SK-N-SH (cell line): ENCODE results near the gene SAMD4A. TPM values are rescaled to one million over a fixed set of nuclear protein-coding genes. Genes with fewer than 3 reads are reported as not detected.

Experiments used
- CTCF ChIA-PET: fragments of 300-600, 350-600 bp; formaldehyde crosslinking; extraction: SDS; loops from one replicate; lab custom pipeline; 2021; lab: Yijun Ruan, JAX
- POLR2A ChIA-PET: fragments of 350-600 bp; sonication (Branson Sonifier 250); formaldehyde crosslinking; extraction: SDS; loops from one replicate; lab custom pipeline; 2020; ENCODE audit warnings: antibody characterized with exemption, inconsistent platforms; lab: Yijun Ruan, JAX
- DNase-seq: peaks from one replicate; pipeline ENCODE4 v3.0.0; 2012
- H2AFZ ChIP-seq: fragments of 200-600 bp; sonication (generic); 2 replicates; pipeline ENCODE4 v1.8.1; 2016; ENCODE audit warnings: antibody characterized with exemption, mild to moderate bottlenecking, low read depth
- H3F3A ChIP-seq: fragments of 200-600 bp; sonication (generic); replicated peaks from 2 replicates; pipeline ENCODE3; 2016; ENCODE audit warnings: antibody characterized with exemption, mild to moderate bottlenecking; ENCODE audit not compliant: insufficient read depth
- H3K27ac ChIP-seq, 2 experiments: fragments of 200-500 bp in 1 of 2; fragments of 200-600 bp in 1 of 2; sonication (Bioruptor generic) in 1 of 2; sonication (generic), shearing (Covaris generic) in 1 of 2; 2 replicates each; pipeline versions ENCODE4 v1.5.1 to v1.6.1; 2014 to 2016; ENCODE audit warnings: low read depth in 2 of 2, inconsistent platforms in 1 of 2, low read length in 1 of 2, mild to moderate bottlenecking in 1 of 2, mixed read lengths in 1 of 2
- H3K27me3 ChIP-seq: fragments of 200-600 bp; sonication (generic), shearing (Covaris generic); 2 replicates; pipeline ENCODE4 v1.6.1; 2016; ENCODE audit warnings: mixed run types; ENCODE audit not compliant: insufficient read depth
- H3K36me3 ChIP-seq, 2 experiments: fragments of 200-500 bp in 1 of 2; fragments of 200-600 bp in 1 of 2; sonication (Bioruptor generic) in 1 of 2; sonication (generic) in 1 of 2; replicated peaks in 1 of 2; 2 replicates each; pipeline versions ENCODE3 to v1.5.1; 2014 to 2016; ENCODE audit warnings: low read length in 1 of 2, mild to moderate bottlenecking in 1 of 2; ENCODE audit not compliant: insufficient read depth in 2 of 2, control insufficient read depth in 1 of 2
- H3K4me1 ChIP-seq, 2 experiments: fragments of 200-500 bp in 1 of 2; fragments of 200-600 bp in 1 of 2; sonication (Bioruptor generic) in 1 of 2; sonication (generic), shearing (Covaris generic) in 1 of 2; 2 replicates each; pipeline versions ENCODE4 v1.5.1 to v1.6.1; 2014 to 2016; ENCODE audit warnings: low read depth in 1 of 2, low read length in 1 of 2, mixed run types in 1 of 2; ENCODE audit not compliant: insufficient read depth in 2 of 2, control insufficient read depth in 1 of 2
- H3K4me2 ChIP-seq: fragments of 200-600 bp; sonication (generic), shearing (Covaris generic); 2 replicates; pipeline ENCODE4 v1.6.1; 2017; ENCODE audit warnings: mixed run types
- H3K4me3 ChIP-seq, 2 experiments: fragments of 200-500 bp in 1 of 2; fragments of 200-600 bp in 1 of 2; sonication (Bioruptor generic) in 1 of 2; sonication (generic), shearing (Covaris generic) in 1 of 2; 2 replicates each; pipeline versions ENCODE4 v1.5.1 to v1.8.1; 2014 to 2016; ENCODE audit warnings: low read depth in 2 of 2, inconsistent platforms in 1 of 2, low read length in 1 of 2, mild to moderate bottlenecking in 1 of 2, mixed read lengths in 1 of 2, moderate library complexity in 1 of 2
- H3K79me2 ChIP-seq: fragments of 200-600 bp; sonication (generic); 2 replicates; pipeline ENCODE4 v1.8.1; 2017; ENCODE audit warnings: mild to moderate bottlenecking; ENCODE audit not compliant: insufficient read depth
- H3K9ac ChIP-seq: fragments of 200-600 bp; sonication (generic); 2 replicates; pipeline ENCODE4 v1.6.1; 2017; ENCODE audit warnings: mixed run types
- H3K9me2 ChIP-seq: fragments of 200-600 bp; sonication (generic); 2 replicates; pipeline ENCODE4 v1.6.1; 2017; ENCODE audit warnings: mixed run types
- H3K9me3 ChIP-seq: fragments of 200-600 bp; sonication (generic); 2 replicates; pipeline ENCODE4 v1.6.1; 2017; ENCODE audit warnings: mixed run types, mild to moderate bottlenecking, moderate library complexity
- H4K20me1 ChIP-seq: fragments of 200-600 bp; sonication (generic); 2 replicates; pipeline ENCODE4 v1.6.1; 2017; ENCODE audit warnings: mild to moderate bottlenecking, mixed run types; ENCODE audit not compliant: insufficient read depth
- FOSL2 ChIP-seq: IDR thresholded peaks from 2 replicates; pipeline ENCODE4 v1.4.0; 2012; ENCODE audit warnings: low read depth, mild to moderate bottlenecking, moderate library complexity, borderline replicate concordance
- NRF1 ChIP-seq: IDR thresholded peaks from 2 replicates; pipeline ENCODE4 v1.6.1; 2012; ENCODE audit warnings: low read depth, mild to moderate bottlenecking, low read length
- RCOR1 ChIP-seq: fragments of 150-350 bp; IDR thresholded peaks from 2 replicates; pipeline ENCODE4 v1.6.1; 2017; ENCODE audit warnings: antibody characterized with exemption, low read length
- RXRA ChIP-seq: IDR thresholded peaks from 2 replicates; pipeline ENCODE4 v1.4.0; 2012; ENCODE audit warnings: low read depth, mild to moderate bottlenecking, borderline replicate concordance
- TCF12 ChIP-seq: IDR thresholded peaks from 2 replicates; pipeline ENCODE4 v1.4.0; 2012
- YY1 ChIP-seq: IDR thresholded peaks from 2 replicates; pipeline ENCODE4 v1.4.0; 2012; ENCODE audit warnings: low read depth, mild to moderate bottlenecking
- WGBS: methylation state at CpG from one replicate; pipeline ENCODE4 v1.1.6; 2017; ENCODE audit warnings: low lambda C conversion rate; 5-methylcytosine and 5-hydroxymethylcytosine counted together
- polyA plus RNA-seq, 3 experiments: library from polyadenylated mRNA; depleted of rRNA; stranded (reverse); fragments of >200 nt; gene quantifications; 2 replicates each; pipeline ENCODE4 v1.2.3, GENCODE V29; 2012
- TF ChIP-seq, protein P1 (sequence below): fragments of 150-350 bp; IDR thresholded peaks from 2 replicates; pipeline ENCODE4 v1.6.1; 2017; ENCODE audit warnings: antibody characterized with exemption, low read length, low read depth, borderline replicate concordance
- TF ChIP-seq, protein P2 (sequence below): fragments of 150-350 bp; IDR thresholded peaks from 2 replicates; pipeline ENCODE4 v1.6.1; 2016; ENCODE audit warnings: mild to moderate bottlenecking, low read depth, low read length
- TF ChIP-seq, protein P3 (sequence below): IDR thresholded peaks from 2 replicates; pipeline ENCODE4 v1.4.0; 2012; ENCODE audit warnings: low read depth, borderline replicate concordance

The SAMD4A gene
- polyA plus RNA-seq, 1 of the 3 experiments (the other 2 are of a cell fraction): 5.0 TPM

DNA sequence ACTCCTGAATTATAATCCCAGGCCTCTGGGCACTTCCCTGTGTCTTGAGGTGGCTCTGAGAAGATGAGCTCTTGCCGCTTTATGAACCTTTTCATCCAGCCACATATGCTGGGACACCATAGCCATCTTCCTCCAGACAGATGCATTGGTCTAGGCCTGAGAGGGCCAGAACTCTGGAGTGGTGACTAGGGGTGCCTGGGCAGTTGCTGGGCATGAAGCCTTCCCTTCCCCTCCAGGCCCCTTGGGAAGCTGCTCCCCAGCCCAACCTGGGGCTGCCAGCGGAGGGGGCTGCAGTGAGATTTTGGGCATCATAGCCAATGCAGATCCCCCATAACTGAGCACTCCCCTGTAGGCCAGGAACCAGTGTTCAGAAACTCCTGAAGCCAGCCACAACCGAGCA lies 200.5 kb downstream of the SAMD4A start (continued):
- TF ChIP-seq, protein P1, sequence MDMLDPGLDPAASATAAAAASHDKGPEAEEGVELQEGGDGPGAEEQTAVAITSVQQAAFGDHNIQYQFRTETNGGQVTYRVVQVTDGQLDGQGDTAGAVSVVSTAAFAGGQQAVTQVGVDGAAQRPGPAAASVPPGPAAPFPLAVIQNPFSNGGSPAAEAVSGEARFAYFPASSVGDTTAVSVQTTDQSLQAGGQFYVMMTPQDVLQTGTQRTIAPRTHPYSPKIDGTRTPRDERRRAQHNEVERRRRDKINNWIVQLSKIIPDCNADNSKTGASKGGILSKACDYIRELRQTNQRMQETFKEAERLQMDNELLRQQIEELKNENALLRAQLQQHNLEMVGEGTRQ: no peak

DNA sequence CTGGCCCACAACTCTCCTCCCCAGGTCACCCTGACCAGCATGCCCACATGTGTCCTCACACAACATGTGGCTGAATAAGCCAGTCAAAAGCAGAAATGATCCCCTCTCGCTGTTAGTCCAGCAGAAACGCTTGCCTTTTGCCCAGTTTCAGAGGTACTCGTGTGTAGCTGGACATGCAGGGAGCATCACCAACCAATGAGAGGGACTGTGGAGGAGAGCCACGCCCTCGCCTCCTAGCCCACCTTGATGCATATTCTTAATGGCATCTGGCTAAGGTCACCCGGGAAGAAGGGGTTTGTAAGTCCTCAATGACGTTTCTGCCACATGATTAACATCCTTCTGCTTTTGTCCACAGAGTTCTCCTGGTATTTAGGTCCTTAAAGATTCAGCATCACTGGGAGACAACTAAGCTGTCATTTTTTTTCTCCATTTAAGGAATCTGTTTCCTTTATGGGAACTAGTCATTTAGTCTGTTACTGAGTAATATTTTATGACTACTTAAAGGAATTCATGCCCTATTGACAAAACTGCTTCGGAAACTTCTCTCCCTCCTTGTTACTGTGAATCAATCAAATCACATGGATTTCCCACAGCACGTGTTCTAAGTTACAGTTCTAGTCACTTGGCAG lies 201.7 kb downstream of the SAMD4A start:
- Histone ChIP-seq H3K27ac (no peak overlapping the region), H3K9me3 (no peaks in the 10 kb centered on the region), H3K4me1 (peaks cover 10 to 14% of the 10 kb centered on the region in 2 experiments), H3K4me3 (no peak overlapping the region), H3K9ac (no peak overlapping the region), H3K9me2 (no peaks in the 10 kb centered on the region), H3K36me3 (peaks cover 27 to 51% of the 10 kb centered on the region in 2 experiments), H3K4me2 (no peak overlapping the region), H4K20me1 (no peaks in the 10 kb centered on the region; the same call in 1 of the 2 replicates), H3K79me2 (no peaks in the 10 kb centered on the region; the same call in 1 of the 2 replicates), H3F3A (peaks cover 32% of the 10 kb centered on the region), H3K27me3 (no peaks in the 10 kb centered on the region), H2AFZ (no peak overlapping the region)
- 92% methylated on average over 9 of the region's 9 CpGs for WGBS
- no peak for DNase-seq
- no peak for TF ChIP-seq YY1
- TF ChIP-seq, protein P2, sequence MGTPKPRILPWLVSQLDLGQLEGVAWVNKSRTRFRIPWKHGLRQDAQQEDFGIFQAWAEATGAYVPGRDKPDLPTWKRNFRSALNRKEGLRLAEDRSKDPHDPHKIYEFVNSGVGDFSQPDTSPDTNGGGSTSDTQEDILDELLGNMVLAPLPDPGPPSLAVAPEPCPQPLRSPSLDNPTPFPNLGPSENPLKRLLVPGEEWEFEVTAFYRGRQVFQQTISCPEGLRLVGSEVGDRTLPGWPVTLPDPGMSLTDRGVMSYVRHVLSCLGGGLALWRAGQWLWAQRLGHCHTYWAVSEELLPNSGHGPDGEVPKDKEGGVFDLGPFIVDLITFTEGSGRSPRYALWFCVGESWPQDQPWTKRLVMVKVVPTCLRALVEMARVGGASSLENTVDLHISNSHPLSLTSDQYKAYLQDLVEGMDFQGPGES: no peak
- no peak for TF ChIP-seq NRF1
- TF ChIP-seq FOSL2: no peak
- TF ChIP-seq, protein P3, sequence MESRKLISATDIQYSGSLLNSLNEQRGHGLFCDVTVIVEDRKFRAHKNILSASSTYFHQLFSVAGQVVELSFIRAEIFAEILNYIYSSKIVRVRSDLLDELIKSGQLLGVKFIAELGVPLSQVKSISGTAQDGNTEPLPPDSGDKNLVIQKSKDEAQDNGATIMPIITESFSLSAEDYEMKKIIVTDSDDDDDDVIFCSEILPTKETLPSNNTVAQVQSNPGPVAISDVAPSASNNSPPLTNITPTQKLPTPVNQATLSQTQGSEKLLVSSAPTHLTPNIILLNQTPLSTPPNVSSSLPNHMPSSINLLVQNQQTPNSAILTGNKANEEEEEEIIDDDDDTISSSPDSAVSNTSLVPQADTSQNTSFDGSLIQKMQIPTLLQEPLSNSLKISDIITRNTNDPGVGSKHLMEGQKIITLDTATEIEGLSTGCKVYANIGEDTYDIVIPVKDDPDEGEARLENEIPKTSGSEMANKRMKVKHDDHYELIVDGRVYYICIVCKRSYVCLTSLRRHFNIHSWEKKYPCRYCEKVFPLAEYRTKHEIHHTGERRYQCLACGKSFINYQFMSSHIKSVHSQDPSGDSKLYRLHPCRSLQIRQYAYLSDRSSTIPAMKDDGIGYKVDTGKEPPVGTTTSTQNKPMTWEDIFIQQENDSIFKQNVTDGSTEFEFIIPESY: no peak
- no peak for TF ChIP-seq TCF12
- TF ChIP-seq RXRA: no peak
- no peak for TF ChIP-seq RCOR1
- ChIA-PET POLR2A (no interaction called here), CTCF (interaction anchor here (1.1 to 1.8 kb wide), 2 partner anchors 11 to 203 kb away, joined by 5 to 8 read pairs; no protein-coding TSS in a partner anchor)
